Embryonic facial prominence (tissue), 1 donor: Measurements from ENCODE around the gene CNST.
"Not testable (repeated sequence)": the region's sequence is repeated elsewhere in the genome, so short reads cannot be mapped to it uniquely, and the experiment has no call there.

Experiments used
- DNase-seq: peaks from one replicate; pipeline ENCODE4 v3.0.0-alpha.2; 2016; ENCODE audit errors: extremely low spot score

Gene CNST

DNA sequence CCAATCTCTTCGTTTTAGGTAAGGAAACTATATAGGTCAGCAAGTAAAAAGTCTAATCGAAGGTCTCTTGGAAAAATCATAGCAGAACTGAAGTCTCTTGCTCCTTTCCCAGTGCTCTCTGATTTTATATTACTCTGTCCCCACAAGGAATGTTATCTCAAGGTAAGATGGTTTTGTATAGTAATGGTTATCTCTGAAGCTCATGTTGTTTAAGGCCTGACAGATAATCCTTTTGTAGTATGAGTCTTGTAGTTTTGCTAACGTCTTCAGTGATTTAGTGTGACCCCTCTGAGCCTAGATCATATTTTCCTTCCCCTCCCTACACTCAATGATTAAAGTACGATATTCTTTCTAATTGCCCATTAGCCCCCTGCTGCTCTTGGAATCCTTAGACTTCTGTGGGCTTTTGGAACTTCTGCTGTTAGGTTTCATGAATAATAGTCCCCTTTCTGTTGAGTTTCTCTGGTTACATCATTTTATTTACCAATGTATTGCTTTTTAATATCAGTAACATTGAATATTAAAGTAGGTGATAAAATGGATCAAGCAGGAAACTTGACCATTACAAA, 52.1 kb downstream of the CNST start:
- DNase-seq = no peak

GRCh38 chr1:246622035-246622652, 55.9 kb downstream of the CNST start:
- no peak for DNase-seq

DNA sequence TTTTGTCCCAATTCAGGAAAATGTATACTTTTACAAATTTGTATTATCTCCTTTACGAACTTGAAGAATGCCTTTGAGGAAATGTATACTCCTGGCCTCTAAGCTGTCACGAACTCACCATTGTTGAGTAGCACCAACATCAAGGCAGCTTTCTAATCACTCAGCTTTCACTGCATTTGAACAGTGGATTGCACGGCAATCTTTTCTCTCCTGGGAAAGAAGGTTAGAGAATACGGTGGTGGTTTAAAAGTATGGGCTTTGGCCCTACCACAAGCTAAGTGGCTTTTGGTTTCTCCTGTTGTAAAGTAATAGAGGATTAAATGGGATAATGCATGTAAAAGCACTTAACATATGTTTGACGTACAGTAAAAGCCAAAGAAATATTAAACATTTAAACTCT, 57.8 kb downstream of the CNST start:
- DNase-seq = no peak

DNA sequence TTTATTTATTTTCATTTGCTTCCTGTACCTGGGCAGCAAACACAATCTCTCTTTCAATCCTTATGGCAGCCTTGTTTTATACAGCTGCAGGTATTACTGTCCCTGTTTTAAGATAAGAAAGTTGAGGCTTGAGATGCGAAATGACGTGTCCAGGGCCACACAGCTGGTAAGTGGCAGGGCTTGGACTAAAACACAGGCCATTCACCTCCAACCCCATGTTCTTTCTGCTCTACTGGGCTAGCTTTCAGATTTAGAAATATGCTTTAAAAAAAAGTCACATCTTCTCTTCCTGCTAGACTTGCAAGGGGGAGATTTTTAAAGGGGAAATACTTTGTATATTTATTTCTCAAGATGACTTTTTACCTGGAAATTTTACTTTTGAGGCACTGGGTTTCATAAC, 62.8 kb downstream of the CNST start:
- no peak for DNase-seq

DNA sequence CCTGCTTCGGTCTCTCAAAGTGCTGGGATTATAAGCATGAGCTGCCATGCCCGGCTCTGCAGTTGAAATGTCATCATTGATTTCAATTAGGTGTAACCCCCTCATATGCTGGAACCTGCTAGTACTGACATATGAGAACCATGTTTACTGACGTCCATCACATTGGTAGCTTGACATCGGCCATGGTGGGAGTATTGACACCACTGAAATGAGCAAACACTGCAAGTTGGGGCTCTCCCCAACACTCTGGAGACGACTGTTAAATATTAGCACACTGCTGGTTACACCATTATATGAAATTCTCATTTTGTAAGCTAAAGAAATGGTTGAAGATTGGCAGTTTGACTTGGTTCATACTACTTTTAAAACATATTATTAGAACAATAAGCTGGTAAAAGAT, 63.7 kb downstream of the CNST start:
- DNase-seq = no peak

GRCh38 chr1:246631426-246631825, 65.2 kb downstream of the CNST start:
- DNase-seq = no peak

DNA sequence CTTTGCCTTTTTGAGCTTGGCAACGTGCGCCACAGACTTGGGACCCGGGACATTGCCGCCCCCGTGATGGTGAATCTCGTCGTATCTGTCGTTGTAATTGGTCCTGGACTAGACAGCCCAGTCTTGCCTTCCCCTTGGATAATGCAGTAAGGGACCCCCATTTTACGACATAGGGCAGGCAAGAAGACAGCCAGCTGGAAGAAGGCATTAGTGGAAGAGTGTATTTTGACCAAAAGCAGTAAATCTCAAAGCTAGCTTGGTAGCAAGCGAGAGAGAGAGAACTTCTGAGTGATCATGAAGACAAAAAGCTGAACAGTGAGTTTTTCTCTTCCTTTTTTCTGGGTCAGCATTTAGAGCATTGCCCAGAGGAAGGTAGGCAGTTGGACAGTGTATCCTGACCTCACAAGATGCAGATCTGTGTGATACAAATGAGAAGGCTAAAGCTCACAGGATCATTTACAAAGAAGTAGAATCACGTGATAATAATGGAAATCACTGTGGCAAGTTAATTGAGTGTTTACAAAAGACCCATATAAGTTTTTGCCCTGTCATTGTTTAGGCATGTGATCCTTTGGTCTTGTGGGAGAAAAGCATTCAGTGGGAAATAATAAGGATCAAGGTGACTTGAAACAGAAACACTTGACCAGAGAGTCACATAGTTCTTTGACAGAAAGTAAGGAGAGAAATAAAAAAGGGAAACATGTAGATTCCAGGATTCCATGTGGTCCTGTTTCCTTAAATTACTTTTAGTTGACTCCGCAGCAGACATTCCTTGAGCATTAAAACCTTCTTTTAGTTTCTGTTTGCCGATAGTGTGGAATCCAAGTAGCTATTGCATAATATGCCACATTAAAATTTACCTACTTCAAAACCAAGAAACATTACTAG, 66.3 kb downstream of the CNST start:
- DNase-seq = no peak

DNA sequence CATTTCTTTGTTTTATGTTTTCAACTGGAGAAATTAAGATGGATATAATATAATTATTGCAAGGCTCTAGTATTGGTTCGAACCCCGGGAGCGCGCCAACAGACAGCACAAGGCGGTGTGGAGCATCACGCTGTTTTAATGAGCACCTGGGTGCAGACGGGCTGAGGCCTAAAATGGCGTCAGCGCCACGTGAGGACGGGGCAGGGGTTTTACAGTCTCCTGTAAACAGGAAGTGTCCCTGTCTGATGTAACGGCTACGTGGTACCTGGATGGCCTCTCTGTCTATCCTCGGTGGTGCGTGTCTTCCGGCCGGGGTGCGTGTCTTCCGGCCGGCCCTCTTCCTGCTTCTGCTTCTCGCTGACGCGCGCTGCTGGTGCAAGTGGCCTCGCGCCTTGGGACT, 68.4 kb downstream of the CNST start:
- not testable (repeated sequence) for DNase-seq

GRCh38 chr1:246638941-246639655, 72.8 kb downstream of the CNST start:
- DNase-seq = no peak

- DNase-seq = no peak
Observed at GRCh38 chr1:246639732-246640131, 73.5 kb downstream of the CNST start.

GRCh38 chr1:246640747-246641146, 74.5 kb downstream of the CNST start:
- no peak for DNase-seq

- no peak for DNase-seq
Observed at GRCh38 chr1:246641394-246641793, 75.1 kb downstream of the CNST start.

- DNase-seq = no peak
Observed at GRCh38 chr1:246642719-246643118, 76.5 kb downstream of the CNST start.

DNA sequence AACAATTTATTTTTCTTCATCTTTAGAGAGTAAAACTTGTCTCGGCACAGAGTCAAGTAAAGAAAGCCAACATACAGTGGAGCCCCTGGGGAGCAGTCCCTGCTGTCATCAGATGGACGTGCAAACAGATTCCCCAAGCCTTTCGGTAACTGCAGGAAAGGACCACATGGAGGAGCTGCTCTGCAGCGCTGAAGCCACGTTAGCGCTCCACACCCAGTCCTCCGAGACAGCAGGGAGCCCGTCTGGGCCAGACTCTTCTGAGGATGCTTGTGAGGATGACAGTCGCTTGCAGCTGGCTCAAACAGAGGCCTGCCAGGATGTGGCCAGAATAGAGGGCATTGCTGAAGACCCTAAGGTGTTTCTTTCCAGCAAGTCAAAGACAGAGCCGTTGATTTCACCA, 80.9 kb downstream of the CNST start:
- no peak for DNase-seq

GRCh38 chr1:246647513-246647912, 81.3 kb downstream of the CNST start:
- DNase-seq = no peak

- DNase-seq = no peak
Observed at GRCh38 chr1:246651012-246651695, 84.9 kb downstream of the CNST start.

GRCh38 chr1:246658567-246658966, 92.3 kb downstream of the CNST start:
- DNase-seq = no peak

- no peak for DNase-seq
Observed at GRCh38 chr1:246659594-246660140, 93.4 kb downstream of the CNST start.

GRCh38 chr1:246661451-246661850, 95.2 kb downstream of the CNST start:
- no peak for DNase-seq

- no peak for DNase-seq
Observed at GRCh38 chr1:246667773-246668172, 101.5 kb downstream of the CNST start.

DNA sequence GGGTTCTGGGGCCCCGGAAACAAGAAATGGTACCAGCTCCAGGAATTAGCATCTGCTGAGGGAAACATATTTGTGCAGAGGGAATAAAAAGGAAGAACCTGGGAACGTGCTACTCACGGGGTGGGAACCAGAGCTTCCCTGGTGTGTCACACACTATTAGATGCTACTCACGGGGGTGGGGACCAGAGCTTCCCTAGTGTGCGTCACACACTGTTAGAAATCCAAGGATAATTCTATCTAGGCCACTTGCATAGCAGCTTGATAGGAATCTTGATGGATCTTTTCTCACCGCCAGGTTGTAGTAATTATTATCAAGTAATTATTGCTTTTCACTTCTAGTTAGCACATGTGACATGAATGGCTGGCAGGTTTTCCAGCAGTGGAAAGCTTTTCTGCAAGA, 103.4 kb downstream of the CNST start:
- DNase-seq = no peak
